Erythroblast (primary cell): ENCODE data around the gene KLHL10.

ENCODE experiments used
- DNase-seq, 2 experiments: peaks; one replicate each; lab custom pipeline; 2025; lab: John Stamatoyannopoulos, UW
- GATA1 ChIP-seq: IDR thresholded peaks from 2 replicates; pipeline ENCODE4 v1.6.1; 2011; ENCODE audit warnings: low read depth, mild to moderate bottlenecking, control low read depth, low read length, moderate library complexity
- POLR2A ChIP-seq: IDR thresholded peaks from 2 replicates; pipeline ENCODE4 v1.6.1; 2011; ENCODE audit warnings: mild to moderate bottlenecking, low read length

The KLHL10 gene

DNA sequence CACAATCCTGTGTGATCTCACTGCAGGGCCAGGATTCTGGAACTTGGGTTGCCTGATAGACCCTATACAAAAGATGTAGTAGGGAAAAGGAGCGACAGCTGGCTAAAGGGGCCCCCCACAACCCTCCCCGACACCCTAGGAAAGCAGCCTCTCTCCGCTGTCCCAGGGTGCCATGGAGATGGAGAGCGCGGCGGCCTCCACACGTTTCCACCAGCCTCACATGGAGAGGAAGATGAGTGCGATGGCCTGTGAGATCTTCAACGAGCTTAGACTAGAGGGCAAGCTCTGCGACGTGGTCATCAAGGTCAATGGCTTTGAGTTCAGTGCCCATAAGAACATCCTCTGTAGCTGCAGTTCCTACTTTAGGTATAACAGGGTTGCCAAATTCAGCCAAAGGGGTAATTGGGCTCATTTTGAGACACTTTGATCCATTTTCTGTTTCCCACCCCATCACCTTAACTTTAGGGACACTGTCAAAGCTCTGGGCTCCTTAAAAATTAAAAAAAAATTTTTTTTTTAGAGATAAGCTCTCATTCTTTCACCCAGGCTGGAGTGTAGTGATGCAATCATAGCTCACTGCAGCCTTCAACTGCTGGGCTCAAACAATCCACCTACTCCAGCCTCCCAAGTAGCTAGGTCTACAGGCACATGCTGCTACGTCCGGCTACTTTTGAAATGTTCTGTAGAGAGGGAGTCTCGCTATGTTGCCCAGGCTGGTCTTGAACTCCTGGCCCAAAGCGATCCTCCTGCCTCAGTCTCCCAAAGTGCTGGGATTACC, at the start of gene KLHL10:
KLHL10 (plus strand) TSS at position 65 of the 778 bp plus-strand sequence; CDS start at position 173, 108 bp downstream.
- TF ChIP-seq POLR2A (no peak), GATA1 (no peak)
- DNase-seq = no peak

DNA sequence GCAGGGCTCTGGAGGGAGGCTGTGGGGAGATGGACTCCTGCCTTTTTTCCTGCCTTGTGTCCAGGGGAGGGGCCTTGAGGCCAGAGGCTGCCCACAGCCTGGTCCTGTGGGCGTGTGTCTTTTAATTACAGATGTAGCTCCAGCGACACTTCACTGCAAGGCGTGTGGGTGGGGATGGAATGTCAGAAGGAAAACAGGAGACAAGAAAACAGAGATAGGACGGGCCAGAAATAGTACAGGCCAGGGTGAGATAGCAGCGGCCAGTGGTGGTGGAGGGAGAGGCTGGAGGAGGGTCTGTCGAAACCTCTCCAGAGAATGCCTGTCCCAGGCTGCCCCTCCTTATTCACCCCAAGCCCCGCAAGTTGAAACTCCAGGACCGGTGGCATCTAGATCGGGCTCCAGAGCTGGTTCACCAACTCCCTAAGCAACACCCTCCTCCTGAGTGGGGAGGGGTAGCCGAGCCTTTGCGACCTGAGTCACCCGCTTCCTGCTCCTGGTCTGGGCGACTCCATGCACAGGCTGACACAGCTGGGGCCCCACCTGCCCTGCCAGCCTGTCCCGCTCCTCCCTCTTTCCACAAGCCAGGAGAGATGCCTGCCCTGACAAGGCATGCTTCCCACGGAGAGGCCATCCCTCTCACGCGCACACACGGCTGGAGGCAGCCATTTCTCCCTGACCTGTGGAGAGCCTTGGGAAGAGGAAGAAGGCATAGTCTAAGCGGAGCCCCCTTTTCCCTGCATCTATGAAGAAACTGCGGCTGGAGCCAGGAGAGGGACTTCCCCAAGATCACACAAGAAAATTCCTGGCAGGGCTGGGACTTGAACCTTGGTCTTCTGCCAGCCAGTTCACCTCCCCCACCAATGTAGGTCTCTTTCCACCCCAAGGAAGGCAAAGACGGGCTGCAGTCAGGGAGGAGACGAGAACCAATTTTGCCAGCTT, 44.5 kb upstream of the KLHL10 start:
- peak in 1 of 2 experiments; percentile 29 for DNase-seq
- TF ChIP-seq POLR2A (no peak), GATA1 (no peak)

DNA sequence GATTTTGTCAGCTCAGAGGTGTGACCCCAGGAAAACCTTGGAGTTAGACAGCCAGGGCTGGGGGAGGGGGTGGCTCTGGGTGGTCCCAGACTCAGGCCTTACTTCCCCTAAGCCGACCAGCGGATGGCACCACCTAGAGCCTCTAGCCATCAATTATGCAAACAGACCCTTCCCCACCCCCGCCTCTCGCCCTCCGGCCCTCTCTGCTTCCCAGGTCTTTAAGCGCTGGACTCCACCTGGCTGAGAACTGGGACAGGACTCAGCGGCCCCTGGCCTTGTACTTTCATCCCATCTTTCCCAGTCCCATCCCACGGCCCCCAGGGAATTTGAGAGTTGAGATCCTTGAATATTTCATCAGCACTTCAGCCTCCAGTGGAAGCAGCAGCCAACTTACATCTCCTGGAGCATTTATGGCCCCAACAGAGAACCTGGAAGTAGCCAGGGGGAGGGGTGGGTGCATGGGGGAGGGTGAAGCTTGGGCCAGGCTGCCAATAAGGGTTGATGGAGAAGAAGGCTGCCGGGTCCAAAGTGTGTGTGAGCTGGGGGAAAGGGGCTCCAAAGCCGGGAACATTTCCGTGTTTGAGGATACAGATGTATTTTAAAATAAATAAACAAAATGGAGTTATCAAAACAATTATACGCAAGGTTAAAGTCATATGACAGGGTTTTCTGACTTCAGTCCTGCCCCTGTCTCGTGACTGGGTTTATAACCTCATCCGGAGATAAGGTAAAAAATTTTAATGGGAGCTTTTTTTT, 43.7 kb upstream of the KLHL10 start:
- DNase-seq = peak; percentile 24 to 49

DNA sequence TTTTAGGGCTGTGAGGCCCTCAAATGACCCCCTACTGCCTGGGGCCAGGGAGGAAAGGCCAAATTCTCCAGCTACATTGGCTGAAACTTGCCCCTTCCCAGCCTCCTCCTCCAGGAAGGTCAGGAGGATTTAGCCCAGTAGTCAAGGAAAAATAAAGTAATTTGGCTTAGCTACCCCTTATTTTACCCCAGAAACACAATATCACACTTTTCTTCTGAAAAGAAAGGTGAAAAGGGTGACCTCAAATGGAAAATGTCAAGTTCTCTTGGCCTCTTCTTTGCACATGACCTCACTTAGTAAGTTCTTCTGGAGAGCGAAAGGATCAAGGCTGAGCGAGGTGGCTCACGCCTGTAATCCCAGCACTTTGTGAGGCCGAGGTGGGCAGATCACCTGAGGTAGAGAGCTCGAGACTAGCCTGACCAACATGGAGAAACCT, 43.1 kb upstream of the KLHL10 start:
- no peak for DNase-seq

More for the DNA sequence above, 43.7 kb upstream of the KLHL10 start:
- TF ChIP-seq POLR2A (no peak), GATA1 (no peak)

DNA sequence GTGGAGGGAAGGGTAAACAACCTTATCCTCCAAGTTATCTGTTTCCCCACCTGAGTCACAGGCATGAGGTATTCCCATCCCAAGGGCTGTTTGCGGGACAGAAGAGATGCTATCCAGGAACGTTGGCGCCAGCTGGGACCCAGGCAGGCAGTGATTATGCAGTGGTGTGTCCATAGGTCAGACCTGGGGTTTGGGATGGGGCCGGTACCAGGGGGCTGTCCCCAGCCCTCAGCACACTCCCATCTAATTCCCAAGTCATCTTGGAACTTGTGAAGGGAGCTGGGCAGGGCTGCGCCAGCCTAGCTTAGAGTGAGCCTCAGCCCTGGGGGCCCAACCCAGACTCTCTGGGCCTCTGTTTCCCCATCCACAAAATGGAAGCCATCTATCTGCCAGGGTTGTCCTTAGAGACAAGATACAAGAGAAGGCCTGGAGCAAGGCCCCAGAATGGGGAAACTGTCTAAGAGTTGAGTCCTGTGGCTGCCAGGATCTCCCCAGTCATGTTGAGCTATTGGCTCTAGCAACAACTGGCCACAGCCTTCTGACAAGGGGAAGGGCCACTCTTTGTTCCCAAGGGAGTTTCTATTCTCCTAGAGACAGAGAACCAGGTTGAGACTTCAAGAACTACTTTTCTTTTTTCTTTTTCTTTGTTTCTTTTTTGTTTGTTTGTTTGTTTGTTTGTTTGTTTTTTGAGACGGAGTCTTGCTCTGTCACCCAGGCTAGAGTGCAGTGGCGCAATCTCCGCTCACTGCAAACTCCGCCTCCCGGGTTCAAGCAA, 41.3 kb upstream of the KLHL10 start:
- TF ChIP-seq POLR2A (no peak), GATA1 (no peak)
- DNase-seq = no peak

More for the DNA sequence above, 43.1 kb upstream of the KLHL10 start:
- no peak for TF ChIP-seq POLR2A
- no peak for TF ChIP-seq GATA1

DNA sequence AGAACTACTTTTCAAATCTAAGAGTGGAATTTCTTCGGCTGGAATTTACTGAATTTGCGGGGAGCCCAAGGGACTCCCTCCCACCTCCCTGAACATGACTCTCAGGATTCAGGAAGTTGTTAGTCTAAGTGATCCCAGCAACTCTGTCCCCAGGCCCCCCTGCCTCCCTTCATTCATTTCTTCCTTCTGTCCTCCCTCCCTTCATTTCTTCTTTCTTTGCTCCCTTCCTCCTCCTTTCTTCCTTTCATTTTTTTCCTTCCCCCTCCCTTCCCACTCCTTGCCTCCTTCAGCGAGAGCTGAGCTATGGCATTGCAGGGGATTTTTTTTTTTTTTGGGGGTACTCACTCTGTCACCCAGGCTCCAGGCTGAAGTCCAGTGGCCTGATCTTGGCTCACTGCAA, 40.2 kb upstream of the KLHL10 start:
- TF ChIP-seq GATA1 = no peak
- TF ChIP-seq POLR2A = no peak
- no peak for DNase-seq

DNA sequence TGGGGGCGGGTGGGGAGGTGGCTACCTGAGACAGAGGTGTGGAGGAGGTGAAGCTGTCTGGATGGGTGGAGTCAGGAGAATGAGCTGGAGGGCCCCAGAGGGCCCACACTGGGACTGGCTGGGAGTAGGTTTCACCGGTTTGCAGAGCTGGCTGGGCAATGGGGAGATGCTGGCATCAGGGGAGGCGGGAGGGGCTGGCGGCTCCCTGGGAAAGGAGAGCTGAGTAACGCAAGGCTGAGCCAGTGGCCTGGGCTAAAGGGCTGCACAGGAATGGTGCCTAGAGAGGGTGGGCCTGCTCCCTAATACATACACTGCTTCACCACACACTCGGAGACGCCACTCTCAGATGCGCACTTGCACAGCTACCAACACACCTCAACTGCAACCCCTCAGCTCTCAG, 38.3 kb upstream of the KLHL10 start:
- no peak for DNase-seq
- TF ChIP-seq GATA1 (no peak), POLR2A (no peak)

DNA sequence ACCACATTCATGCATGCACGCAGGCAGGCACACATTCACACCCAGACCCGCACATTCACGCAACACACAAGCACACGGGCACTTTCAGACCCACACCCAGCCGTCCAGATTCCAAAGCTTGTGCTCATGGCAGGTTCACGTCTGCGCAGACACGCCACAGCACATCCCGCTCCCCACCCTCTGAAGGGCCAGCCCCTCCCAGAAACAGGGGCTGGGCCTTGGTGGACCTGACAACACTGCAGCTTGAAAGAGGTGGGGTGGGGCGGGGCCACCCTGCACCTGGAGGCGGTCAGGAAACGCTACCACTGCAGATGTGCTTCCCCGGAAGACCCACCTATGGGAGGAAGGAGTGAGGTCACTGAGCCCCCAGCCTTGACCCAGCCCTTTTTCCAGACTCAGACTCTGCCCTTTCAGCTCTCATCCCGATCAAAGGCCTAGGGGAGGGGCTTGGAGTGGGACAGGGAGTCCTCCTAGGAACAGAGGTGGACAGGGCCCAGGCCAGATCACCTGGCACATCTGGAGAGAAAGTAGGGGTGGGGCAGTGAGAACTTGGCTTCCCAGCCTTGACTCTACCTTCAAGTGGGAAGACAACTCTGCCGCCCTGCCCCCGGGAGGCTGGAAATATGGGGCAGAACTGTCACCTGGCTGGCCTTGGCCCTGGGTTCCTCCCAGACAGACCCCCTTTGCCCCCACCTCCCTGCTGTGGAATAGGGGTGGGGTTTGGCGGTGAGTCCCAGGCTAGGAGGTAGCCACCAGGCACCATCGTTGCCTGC, 36.8 kb upstream of the KLHL10 start:
- DNase-seq = no peak
- TF ChIP-seq POLR2A (no peak), GATA1 (no peak)

DNA sequence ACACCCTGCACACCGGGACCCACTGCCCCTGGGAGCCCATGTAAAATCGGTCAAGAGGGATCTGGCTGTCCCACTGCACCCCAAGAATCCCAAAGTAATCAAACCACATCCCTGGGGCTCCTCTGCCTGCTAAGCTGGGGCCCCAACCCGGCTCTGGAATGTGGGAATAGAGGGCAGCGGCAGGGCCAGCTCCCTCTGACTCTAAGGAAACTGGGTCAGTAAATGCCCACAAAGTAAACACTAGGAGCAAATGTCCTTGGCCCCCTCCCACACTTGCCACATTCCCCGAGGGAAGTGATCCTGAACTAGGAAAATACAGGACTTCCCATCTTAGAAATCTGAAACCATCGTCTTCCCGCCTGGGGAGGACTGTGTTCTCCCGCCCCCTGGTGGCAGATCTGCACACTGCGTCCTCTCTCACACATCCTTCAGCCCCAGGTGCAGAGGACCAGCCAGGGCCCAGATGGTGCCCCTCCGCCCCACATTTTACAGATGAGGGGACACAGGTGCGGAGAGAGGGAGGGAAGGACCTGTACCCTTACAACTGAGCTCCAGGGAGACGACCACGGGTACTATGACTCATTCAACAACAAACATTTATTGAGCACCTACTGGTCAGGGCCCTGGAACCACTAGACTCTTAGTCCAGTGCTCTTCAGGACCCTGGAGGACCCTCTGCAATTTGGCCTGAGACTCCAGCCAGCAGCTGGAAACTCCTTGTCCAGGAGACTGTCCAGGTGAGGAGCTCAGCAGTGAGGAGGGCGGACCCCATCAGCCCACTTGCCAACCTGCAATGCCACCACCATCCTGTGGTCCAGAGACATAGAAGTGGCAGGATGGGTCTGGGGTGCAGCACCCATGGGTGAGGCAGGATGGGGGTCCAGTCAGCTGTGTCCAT, 36.0 kb upstream of the KLHL10 start:
- no peak for TF ChIP-seq POLR2A
- no peak for TF ChIP-seq GATA1
- DNase-seq = peak; percentile 55 to 79

DNA sequence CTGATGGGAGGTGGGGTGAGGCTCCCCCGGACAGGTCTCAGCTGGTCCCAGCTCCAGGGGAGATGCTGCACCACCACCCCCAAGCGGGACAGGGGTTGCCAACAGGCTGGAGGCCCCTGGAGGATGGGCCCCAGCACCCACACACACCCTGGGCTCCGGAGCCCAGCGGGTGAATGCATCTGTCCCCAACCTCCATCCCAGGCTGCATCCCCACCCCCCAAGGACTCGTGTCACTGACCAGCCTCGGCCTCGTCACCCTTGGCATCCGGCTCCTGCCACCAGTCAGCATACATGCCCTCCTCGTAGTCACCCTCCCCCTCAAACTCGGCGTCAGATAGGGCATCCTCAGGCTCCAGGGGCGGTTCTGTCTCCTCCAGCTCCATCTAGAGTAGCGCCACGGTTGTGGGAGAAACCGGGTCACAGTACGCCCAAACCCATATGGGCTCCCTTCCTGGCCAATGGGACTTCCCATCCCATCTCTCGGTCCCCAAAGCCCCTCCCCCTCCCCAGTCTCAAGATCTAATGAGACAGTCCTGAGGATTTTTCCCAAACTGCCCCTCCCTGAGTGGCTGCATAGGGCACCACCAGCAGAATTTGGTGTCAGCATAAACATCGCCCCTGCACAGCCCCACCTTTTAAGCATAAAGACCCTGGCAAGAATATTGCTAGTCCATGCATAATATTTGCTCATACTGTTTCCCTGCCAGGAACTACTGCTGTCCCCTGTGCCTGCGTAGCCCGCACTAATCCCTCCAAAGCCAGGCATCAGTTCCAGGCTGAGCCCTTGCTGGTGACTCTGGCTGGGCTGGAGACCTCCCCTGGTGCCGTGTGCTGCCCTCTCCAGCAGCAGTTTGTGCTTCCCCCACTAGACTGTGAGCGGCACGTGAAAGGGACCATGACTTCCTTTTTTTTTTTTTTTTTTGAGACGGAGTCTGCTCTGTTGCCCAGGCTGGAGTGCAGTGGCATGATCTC, 34.3 kb upstream of the KLHL10 start:
- TF ChIP-seq GATA1 (no peak), POLR2A (no peak)
- DNase-seq = no peak
